HG03097 (cell line): Measurements from ENCODE around the gene CEP131.
"Not testable (repeated sequence)": the region's sequence is repeated elsewhere in the genome, so short reads cannot be mapped to it uniquely, and the experiment has no call there.

Source experiments
- ATAC-seq: cut with Tn5 transposase; IDR thresholded peaks from one replicate; pipeline ENCODE4 v1.9.1; 2021; ENCODE audit not compliant: unreplicated experiment, low FRiP score

CEP131 gene

GRCh38 chr17:81228834-81229665 lies 6.3 kb upstream of the CEP131 start:
- ATAC-seq = no peak

- ATAC-seq = no peak
Observed at GRCh38 chr17:81228420-81228819, 5.7 kb upstream of the CEP131 start.

- ATAC-seq = not testable (repeated sequence)
Observed at GRCh38 chr17:81227630-81228029, 4.9 kb upstream of the CEP131 start.

GRCh38 chr17:81223762-81224130 lies 981 bp upstream of the CEP131 start:
- ATAC-seq = no peak

- no peak for ATAC-seq
Observed at GRCh38 chr17:81222620-81222905, 202 bp downstream of the CEP131 start.

- no peak for ATAC-seq
Observed at GRCh38 chr17:81221842-81222619, 734 bp downstream of the CEP131 start.

- no peak for ATAC-seq
Observed at GRCh38 chr17:81221371-81221841, 1.4 kb downstream of the CEP131 start.

- no peak for ATAC-seq
Observed at GRCh38 chr17:81219476-81220180, 3.1 kb downstream of the CEP131 start.

GRCh38 chr17:81218991-81219390 lies 3.8 kb downstream of the CEP131 start:
- ATAC-seq = no peak

GRCh38 chr17:81218459-81218858 lies 4.3 kb downstream of the CEP131 start:
- ATAC-seq = no peak

- no peak for ATAC-seq
Observed at GRCh38 chr17:81217491-81217890, 5.3 kb downstream of the CEP131 start.

- ATAC-seq = no peak
Observed at GRCh38 chr17:81213978-81214377, 8.8 kb downstream of the CEP131 start.

GRCh38 chr17:81212365-81212764 lies 10.4 kb downstream of the CEP131 start:
- no peak for ATAC-seq

- ATAC-seq = no peak
Observed at GRCh38 chr17:81210868-81211267, 11.9 kb downstream of the CEP131 start.

GRCh38 chr17:81210466-81210865 lies 12.3 kb downstream of the CEP131 start:
- no peak for ATAC-seq

- no peak for ATAC-seq
Observed at GRCh38 chr17:81209141-81209540, 13.6 kb downstream of the CEP131 start.

- ATAC-seq = no peak
Observed at GRCh38 chr17:81208651-81209050, 14.1 kb downstream of the CEP131 start.

- no peak for ATAC-seq
Observed at GRCh38 chr17:81207610-81208581, 14.9 kb downstream of the CEP131 start.

GRCh38 chr17:81206657-81207056 lies 16.1 kb downstream of the CEP131 start:
- ATAC-seq = no peak

GRCh38 chr17:81206166-81206565 lies 16.6 kb downstream of the CEP131 start:
- ATAC-seq = no peak
